ENCODE measurements around the gene UHRF1. TPM values are rescaled to one million over a fixed set of nuclear protein-coding genes. Genes with fewer than 3 reads are reported as not detected.

UHRF1 gene
- polyA plus RNA-seq, 1 of the 3 experiments (the other 2 are of a cell fraction) = 43.4 TPM

DNA sequence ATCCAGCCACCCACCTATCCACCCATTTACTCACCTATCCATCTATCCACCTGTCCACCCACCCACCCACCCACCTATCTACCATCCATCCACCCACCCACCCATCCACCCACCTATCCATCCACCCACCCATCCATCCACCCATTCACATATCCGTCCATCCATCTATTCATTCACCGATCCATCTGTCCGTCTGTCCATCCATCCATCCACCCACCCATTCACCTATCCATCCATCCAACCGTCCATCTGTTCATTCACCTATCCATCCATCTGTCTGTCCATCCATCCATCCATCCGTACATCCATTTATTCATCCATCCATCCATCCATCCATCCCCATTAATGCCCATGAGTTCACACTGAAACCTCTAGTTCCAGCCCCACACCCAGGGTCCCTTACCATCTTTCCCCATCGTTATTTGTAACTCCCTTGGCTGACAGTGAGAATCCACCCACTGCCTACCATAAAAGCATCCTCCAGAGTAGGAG lies 90.9 kb downstream of the UHRF1 start:
- no peak overlapping the region for H3K4me2 ChIP-seq
- TF ChIP-seq MXI1 (IDR thresholded peaks at IDR 0.05; ENCODE audit: low read depth, low read length) (no peak), YY1 (IDR thresholded peaks at IDR 0.05; ENCODE audit: low read depth) (no peak), TEAD4 (IDR thresholded peaks at IDR 0.05; ENCODE audit: borderline replicate concordance, insufficient read depth) (no peak), GATA2 (CRISPR knock-in tag; IDR thresholded peaks at IDR 0.05) (no peak), ELF1 (IDR thresholded peaks at IDR 0.05) (no peak), MEF2A (IDR thresholded peaks at IDR 0.05; ENCODE audit: borderline replicate concordance, low read depth) (no peak), CHD2 (IDR thresholded peaks at IDR 0.05; ENCODE audit: low read length, partially characterized antibody) (no peak), TAF1 (IDR thresholded peaks at IDR 0.05; ENCODE audit: borderline replicate concordance, low read depth, low read length) (no peak), NFIC (IDR thresholded peaks at IDR 0.05; ENCODE audit: borderline replicate concordance) (no peak), FOSL2 (IDR thresholded peaks at IDR 0.05; ENCODE audit: borderline replicate concordance, low read depth) (no peak), SMC3 (IDR thresholded peaks at IDR 0.05; ENCODE audit: low read depth, low read length) (no peak)
- TF ChIP-seq, protein P1, sequence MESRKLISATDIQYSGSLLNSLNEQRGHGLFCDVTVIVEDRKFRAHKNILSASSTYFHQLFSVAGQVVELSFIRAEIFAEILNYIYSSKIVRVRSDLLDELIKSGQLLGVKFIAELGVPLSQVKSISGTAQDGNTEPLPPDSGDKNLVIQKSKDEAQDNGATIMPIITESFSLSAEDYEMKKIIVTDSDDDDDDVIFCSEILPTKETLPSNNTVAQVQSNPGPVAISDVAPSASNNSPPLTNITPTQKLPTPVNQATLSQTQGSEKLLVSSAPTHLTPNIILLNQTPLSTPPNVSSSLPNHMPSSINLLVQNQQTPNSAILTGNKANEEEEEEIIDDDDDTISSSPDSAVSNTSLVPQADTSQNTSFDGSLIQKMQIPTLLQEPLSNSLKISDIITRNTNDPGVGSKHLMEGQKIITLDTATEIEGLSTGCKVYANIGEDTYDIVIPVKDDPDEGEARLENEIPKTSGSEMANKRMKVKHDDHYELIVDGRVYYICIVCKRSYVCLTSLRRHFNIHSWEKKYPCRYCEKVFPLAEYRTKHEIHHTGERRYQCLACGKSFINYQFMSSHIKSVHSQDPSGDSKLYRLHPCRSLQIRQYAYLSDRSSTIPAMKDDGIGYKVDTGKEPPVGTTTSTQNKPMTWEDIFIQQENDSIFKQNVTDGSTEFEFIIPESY (IDR thresholded peaks at IDR 0.05; ENCODE audit: borderline replicate concordance, low read depth) = no peak
- TF ChIP-seq, protein P2, sequence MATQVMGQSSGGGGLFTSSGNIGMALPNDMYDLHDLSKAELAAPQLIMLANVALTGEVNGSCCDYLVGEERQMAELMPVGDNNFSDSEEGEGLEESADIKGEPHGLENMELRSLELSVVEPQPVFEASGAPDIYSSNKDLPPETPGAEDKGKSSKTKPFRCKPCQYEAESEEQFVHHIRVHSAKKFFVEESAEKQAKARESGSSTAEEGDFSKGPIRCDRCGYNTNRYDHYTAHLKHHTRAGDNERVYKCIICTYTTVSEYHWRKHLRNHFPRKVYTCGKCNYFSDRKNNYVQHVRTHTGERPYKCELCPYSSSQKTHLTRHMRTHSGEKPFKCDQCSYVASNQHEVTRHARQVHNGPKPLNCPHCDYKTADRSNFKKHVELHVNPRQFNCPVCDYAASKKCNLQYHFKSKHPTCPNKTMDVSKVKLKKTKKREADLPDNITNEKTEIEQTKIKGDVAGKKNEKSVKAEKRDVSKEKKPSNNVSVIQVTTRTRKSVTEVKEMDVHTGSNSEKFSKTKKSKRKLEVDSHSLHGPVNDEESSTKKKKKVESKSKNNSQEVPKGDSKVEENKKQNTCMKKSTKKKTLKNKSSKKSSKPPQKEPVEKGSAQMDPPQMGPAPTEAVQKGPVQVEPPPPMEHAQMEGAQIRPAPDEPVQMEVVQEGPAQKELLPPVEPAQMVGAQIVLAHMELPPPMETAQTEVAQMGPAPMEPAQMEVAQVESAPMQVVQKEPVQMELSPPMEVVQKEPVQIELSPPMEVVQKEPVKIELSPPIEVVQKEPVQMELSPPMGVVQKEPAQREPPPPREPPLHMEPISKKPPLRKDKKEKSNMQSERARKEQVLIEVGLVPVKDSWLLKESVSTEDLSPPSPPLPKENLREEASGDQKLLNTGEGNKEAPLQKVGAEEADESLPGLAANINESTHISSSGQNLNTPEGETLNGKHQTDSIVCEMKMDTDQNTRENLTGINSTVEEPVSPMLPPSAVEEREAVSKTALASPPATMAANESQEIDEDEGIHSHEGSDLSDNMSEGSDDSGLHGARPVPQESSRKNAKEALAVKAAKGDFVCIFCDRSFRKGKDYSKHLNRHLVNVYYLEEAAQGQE (IDR thresholded peaks at IDR 0.05; ENCODE audit: low read depth, low read length) = no peak
- TF ChIP-seq, protein P3, sequence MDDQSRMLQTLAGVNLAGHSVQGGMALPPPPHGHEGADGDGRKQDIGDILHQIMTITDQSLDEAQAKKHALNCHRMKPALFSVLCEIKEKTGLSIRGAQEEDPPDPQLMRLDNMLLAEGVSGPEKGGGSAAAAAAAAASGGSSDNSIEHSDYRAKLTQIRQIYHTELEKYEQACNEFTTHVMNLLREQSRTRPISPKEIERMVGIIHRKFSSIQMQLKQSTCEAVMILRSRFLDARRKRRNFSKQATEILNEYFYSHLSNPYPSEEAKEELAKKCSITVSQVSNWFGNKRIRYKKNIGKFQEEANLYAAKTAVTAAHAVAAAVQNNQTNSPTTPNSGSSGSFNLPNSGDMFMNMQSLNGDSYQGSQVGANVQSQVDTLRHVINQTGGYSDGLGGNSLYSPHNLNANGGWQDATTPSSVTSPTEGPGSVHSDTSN (IDR thresholded peaks at IDR 0.05) = no peak
- peaks cover 0 to 9% of the 10 kb centered on the region in 2 experiments; a peak in 1 of 4 replicates for H3K4me1 ChIP-seq (ENCODE audit: control insufficient read depth in 1 of 2, insufficient read depth in 2 of 2, low read depth in 1 of 2, low read length in 1 of 2)
- DNase-seq = no peak
- no peaks in the 10 kb centered on the region for H3K9me3 ChIP-seq
- CTCF ChIA-PET = interaction anchor here (0.7 kb wide), 2 partner anchors 10 to 88 kb away, joined by 3 read pairs; no protein-coding TSS in a partner anchor
- H3K9me2 ChIP-seq = no peaks in the 10 kb centered on the region
- 96% methylated on average over 6 of the region's 6 CpGs for WGBS (ENCODE audit: low lambda C conversion rate)
- no peak overlapping the region for H3K9ac ChIP-seq
- H3F3A ChIP-seq (replicated peaks; ENCODE audit: insufficient read depth) = peaks cover 12% of the 10 kb centered on the region
- H3K4me3 ChIP-seq (ENCODE audit: low read depth in 2 of 2, low read length in 1 of 2) = no peak overlapping the region
- no peak overlapping the region for H2AFZ ChIP-seq (ENCODE audit: low read depth)
- peaks cover 3 to 13% of the 10 kb centered on the region in 2 experiments for H3K36me3 ChIP-seq (replicated peaks in 1 of 2; ENCODE audit: control insufficient read depth in 1 of 2, insufficient read depth in 2 of 2, low read length in 1 of 2)
- H4K20me1 ChIP-seq (ENCODE audit: insufficient read depth) = peaks cover 83% of the 10 kb centered on the region
- POLR2A ChIA-PET = no interaction called here
- H3K27me3 ChIP-seq (ENCODE audit: insufficient read depth) = no peaks in the 10 kb centered on the region
- peaks cover 91% of the 10 kb centered on the region for H3K79me2 ChIP-seq (ENCODE audit: insufficient read depth)
- H3K27ac ChIP-seq (ENCODE audit: low read depth in 2 of 2, low read length in 1 of 2) = no peak overlapping the region

Data from SK-N-SH (cell line).